HepG2 (cell line): ENCODE measurements around the gene FKBP10. TPM values are rescaled to one million over a fixed set of nuclear protein-coding genes. Genes with fewer than 3 reads are reported as not detected.
A peak's percentile ranks its signal among the peaks of the same experiment; 100 is the strongest.

Experiments
- AGO2 ChIP-seq: fragments of 200-400 bp; formaldehyde crosslinking; optimal IDR thresholded peaks from 2 replicates; pipeline ENCODE3; 2017; ENCODE audit warnings: mild to moderate bottlenecking, low read depth, low read length, moderate library complexity
- ARID2 ChIP-seq: sonication (generic); formaldehyde crosslinking; IDR thresholded peaks from 2 replicates; pipeline ENCODE4 v1.8.1; 2022; ENCODE audit warnings: mild to moderate bottlenecking, missing genetic modification reagents, borderline replicate concordance
- DNMT1 ChIP-seq: sonication (generic); formaldehyde crosslinking; IDR thresholded peaks from 2 replicates; pipeline ENCODE4 v1.5.1; 2020; ENCODE audit warnings: mild to moderate bottlenecking, missing genetic modification reagents
- KLF6 ChIP-seq: IDR thresholded peaks from 2 replicates; pipeline ENCODE4 v1.8.0; 2016; ENCODE audit warnings: missing biosample characterization, missing genetic modification reagents
- MEIS1 ChIP-seq: sonication (generic); formaldehyde crosslinking; IDR thresholded peaks from 2 replicates; pipeline ENCODE4 v1.9.0; 2021; ENCODE audit warnings: mild to moderate bottlenecking, missing genetic modification reagents, moderate library complexity, borderline replicate concordance
- MXD4 ChIP-seq: IDR thresholded peaks from 2 replicates; pipeline ENCODE4 v1.6.1; 2016; ENCODE audit warnings: mild to moderate bottlenecking, missing biosample characterization, missing genetic modification reagents
- NFE2L1 ChIP-seq: sonication (generic); formaldehyde crosslinking; IDR thresholded peaks from 2 replicates; pipeline ENCODE4 v1.4.0; 2020; ENCODE audit warnings: missing genetic modification reagents, mild to moderate bottlenecking, borderline replicate concordance
- NKX3-1 ChIP-seq: sonication (generic); formaldehyde crosslinking; IDR thresholded peaks from 2 replicates; pipeline ENCODE4 v1.5.0; 2020; ENCODE audit warnings: missing genetic modification reagents
- POLR2AphosphoS2 ChIP-seq: IDR thresholded peaks from 2 replicates; pipeline ENCODE4 v1.6.1; 2011; ENCODE audit warnings: low read depth, low read length, improper control_type of control experiment
- PRMT3 ChIP-seq: sonication (generic); formaldehyde crosslinking; IDR thresholded peaks from 2 replicates; pipeline ENCODE4 v1.8.1; 2022; ENCODE audit warnings: low read depth, mild to moderate bottlenecking, moderate library complexity, missing genetic modification reagents, borderline replicate concordance
- RBM39 ChIP-seq: fragments of 200-400 bp; formaldehyde crosslinking; IDR thresholded peaks from one replicate; pipeline ENCODE4 v1.6.1; 2018; ENCODE audit warnings: antibody characterized with exemption, mild to moderate bottlenecking, low read depth, low read length; ENCODE audit not compliant: poor library complexity, severe bottlenecking
- SMAD3 ChIP-seq: sonication (generic); formaldehyde crosslinking; IDR thresholded peaks from 2 replicates; pipeline ENCODE4 v1.4.0; 2020; ENCODE audit warnings: missing genetic modification reagents
- SMARCE1 ChIP-seq: fragments of 450-650 bp; IDR thresholded peaks from 2 replicates; pipeline ENCODE4 v1.6.1; 2017; ENCODE audit warnings: borderline replicate concordance
- SPEN ChIP-seq: sonication (generic); formaldehyde crosslinking; IDR thresholded peaks from 2 replicates; pipeline ENCODE4 v1.5.1; 2020; ENCODE audit warnings: low read depth, mild to moderate bottlenecking, missing genetic modification reagents
- TEAD3 ChIP-seq: optimal IDR thresholded peaks from 2 replicates; pipeline ENCODE3; 2016; ENCODE audit warnings: borderline replicate concordance
- ZKSCAN5 ChIP-seq: sonication (generic); formaldehyde crosslinking; IDR thresholded peaks from 2 replicates; pipeline ENCODE4 v1.5.1; 2020; ENCODE audit warnings: mild to moderate bottlenecking, missing genetic modification reagents
- ZNF121 ChIP-seq: sonication (generic); formaldehyde crosslinking; IDR thresholded peaks from 2 replicates; pipeline ENCODE4 v1.5.0; 2020; ENCODE audit warnings: mild to moderate bottlenecking, missing genetic modification reagents
- ZNF543 ChIP-seq: sonication (generic); formaldehyde crosslinking; IDR thresholded peaks from 2 replicates; pipeline ENCODE4 v1.4.0; 2020; ENCODE audit warnings: mild to moderate bottlenecking, missing genetic modification reagents
- ZNF550 ChIP-seq: sonication (generic); formaldehyde crosslinking; IDR thresholded peaks from 2 replicates; pipeline ENCODE4 v1.4.0; 2020; ENCODE audit warnings: mild to moderate bottlenecking, missing genetic modification reagents, borderline replicate concordance
- ZNF678 ChIP-seq: sonication (generic); formaldehyde crosslinking; IDR thresholded peaks from 2 replicates; pipeline ENCODE4 v1.4.0; 2020; ENCODE audit warnings: mild to moderate bottlenecking, missing genetic modification reagents
- ZNF709 ChIP-seq: sonication (generic); formaldehyde crosslinking; IDR thresholded peaks from 2 replicates; pipeline ENCODE4 v1.5.0; 2020; ENCODE audit warnings: mild to moderate bottlenecking, missing genetic modification reagents
- polyA plus RNA-seq, 8 experiments: library from polyadenylated mRNA; depleted of rRNA in 3 of 8; stranded (reverse) in 7 of 8; unstranded in 1 of 8; fragments of >200 nt; fragmentation: Illumina TruSeq in 4 of 8; extraction: Trizol in 4 of 8; gene quantifications; 2 replicates each; pipeline versions ENCODE4 v1.2.1 to v1.2.3, GENCODE V29; 2011 to 2016; ENCODE audit warnings: low read depth in 4 of 8, missing spikeins in 1 of 8, mixed read lengths in 1 of 8; ENCODE audit not compliant: insufficient read depth in 1 of 8
- total RNA-seq, 5 experiments: library from RNA; depleted of rRNA; stranded (reverse); fragments of >200 nt; fragmentation: Illumina TruSeq; extraction: Trizol; gene quantifications; 2 replicates each; pipeline ENCODE4 v1.2.3, GENCODE V29; 2016; ENCODE audit warnings: low read depth in 1 of 5
- TF ChIP-seq, protein P1 (sequence below): sonication (generic); formaldehyde crosslinking; IDR thresholded peaks from 2 replicates; pipeline ENCODE4 v1.5.0; 2020; ENCODE audit warnings: mild to moderate bottlenecking, missing genetic modification reagents
- TF ChIP-seq, protein P2 (sequence below): sonication (generic); formaldehyde crosslinking; conservative IDR thresholded peaks from 2 replicates; pipeline ENCODE4 v1.4.0; 2020; ENCODE audit warnings: missing genetic modification reagents
- TF ChIP-seq, protein P3 (sequence below): sonication (generic); formaldehyde crosslinking; IDR thresholded peaks from 2 replicates; pipeline ENCODE4 v1.4.0; 2020; ENCODE audit warnings: missing genetic modification reagents
- TF ChIP-seq, protein P4 (sequence below): IDR thresholded peaks from 2 replicates; pipeline ENCODE4 v1.6.1; 2016; ENCODE audit warnings: low read depth, borderline replicate concordance

The FKBP10 gene
- total and polyA plus RNA-seq, 2 of the 13 experiments (the other 11 are each of a cell fraction or from before 2014, with no cell fraction given): 149 to 573 TPM

DNA sequence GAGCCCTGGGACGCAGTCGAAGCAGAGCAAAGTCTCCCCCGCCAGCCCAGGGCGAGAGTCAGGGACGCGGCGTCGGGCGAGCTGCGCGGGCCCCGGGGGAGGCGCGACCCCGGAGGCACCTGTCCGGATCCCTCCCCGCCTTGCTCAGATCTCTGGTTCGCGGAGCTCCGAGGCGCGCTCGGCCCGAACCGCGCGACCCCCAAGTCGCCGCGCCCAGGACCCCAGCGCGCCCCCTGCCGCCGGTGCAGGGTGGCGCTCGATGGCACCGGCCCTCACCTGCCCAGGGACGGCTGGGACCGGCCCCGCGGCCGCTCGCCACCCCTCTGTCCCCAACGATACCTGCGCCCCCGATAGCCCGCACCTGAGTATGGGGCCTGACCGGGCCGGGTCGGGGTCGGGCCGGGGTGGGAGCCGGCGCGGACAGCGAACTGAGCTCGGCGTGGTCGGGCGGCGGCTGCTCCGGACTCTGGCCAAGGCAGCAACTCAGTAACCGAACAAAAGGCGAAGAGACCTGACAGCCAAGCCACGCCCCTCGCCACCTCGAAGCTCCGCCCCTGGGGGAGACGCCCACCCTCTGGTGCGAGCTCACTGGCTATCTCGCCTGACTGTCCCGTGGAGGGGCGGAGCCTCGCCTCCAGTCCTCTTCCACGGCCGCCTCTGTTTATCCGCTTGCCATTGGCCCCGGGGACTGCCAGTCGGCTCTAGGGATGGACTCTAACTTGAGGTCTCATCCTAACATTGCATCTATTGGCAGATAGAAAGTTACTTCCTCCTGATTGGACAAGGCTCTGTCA is 26.4 kb upstream of the FKBP10 start, which contains the start of gene JUP (continued):
- TF ChIP-seq, protein P1, sequence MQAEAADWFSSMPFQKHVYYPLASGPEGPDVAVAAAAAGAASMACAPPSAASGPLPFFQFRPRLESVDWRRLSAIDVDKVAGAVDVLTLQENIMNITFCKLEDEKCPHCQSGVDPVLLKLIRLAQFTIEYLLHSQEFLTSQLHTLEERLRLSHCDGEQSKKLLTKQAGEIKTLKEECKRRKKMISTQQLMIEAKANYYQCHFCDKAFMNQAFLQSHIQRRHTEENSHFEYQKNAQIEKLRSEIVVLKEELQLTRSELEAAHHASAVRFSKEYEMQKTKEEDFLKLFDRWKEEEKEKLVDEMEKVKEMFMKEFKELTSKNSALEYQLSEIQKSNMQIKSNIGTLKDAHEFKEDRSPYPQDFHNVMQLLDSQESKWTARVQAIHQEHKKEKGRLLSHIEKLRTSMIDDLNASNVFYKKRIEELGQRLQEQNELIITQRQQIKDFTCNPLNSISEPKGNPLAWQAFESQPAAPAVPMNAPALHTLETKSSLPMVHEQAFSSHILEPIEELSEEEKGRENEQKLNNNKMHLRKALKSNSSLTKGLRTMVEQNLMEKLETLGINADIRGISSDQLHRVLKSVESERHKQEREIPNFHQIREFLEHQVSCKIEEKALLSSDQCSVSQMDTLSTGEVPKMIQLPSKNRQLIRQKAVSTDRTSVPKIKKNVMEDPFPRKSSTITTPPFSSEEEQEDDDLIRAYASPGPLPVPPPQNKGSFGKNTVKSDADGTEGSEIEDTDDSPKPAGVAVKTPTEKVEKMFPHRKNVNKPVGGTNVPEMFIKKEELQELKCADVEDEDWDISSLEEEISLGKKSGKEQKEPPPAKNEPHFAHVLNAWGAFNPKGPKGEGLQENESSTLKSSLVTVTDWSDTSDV: no peak
- TF ChIP-seq PRMT3 (CRISPR knock-in tag) (no peak), POLR2AphosphoS2 (no peak), RBM39 (peak; percentile 68), AGO2 (peak; percentile 84), TEAD3 (no peak), MXD4 (peak; percentile 82), ZNF678 (no peak), KLF6 (CRISPR knock-in tag) (no peak), ZKSCAN5 (CRISPR knock-in tag) (no peak), ARID2 (peak; percentile 91), SMAD3 (peak; percentile 37; the same call in 1 of the 2 replicates), SMARCE1 (no peak), NKX3-1 (CRISPR knock-in tag) (0 out of 2 replicates have a peak, but pooled peaks have one; percentile 50), SPEN (CRISPR knock-in tag) (peak; percentile 62; the same call in 1 of the 2 replicates), MEIS1 (CRISPR knock-in tag) (no peak), ZNF543 (CRISPR knock-in tag) (no peak), NFE2L1 (CRISPR knock-in tag) (no peak), ZNF550 (CRISPR knock-in tag) (no peak), ZNF709 (CRISPR knock-in tag) (no peak; the same call in none of the 2 replicates), ZNF121 (no peak), DNMT1 (CRISPR knock-in tag) (no peak)
- TF ChIP-seq, protein P2, sequence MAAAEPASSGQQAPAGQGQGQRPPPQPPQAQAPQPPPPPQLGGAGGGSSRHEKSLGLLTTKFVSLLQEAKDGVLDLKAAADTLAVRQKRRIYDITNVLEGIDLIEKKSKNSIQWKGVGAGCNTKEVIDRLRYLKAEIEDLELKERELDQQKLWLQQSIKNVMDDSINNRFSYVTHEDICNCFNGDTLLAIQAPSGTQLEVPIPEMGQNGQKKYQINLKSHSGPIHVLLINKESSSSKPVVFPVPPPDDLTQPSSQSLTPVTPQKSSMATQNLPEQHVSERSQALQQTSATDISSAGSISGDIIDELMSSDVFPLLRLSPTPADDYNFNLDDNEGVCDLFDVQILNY (CRISPR knock-in tag): no peak
- TF ChIP-seq, protein P3, sequence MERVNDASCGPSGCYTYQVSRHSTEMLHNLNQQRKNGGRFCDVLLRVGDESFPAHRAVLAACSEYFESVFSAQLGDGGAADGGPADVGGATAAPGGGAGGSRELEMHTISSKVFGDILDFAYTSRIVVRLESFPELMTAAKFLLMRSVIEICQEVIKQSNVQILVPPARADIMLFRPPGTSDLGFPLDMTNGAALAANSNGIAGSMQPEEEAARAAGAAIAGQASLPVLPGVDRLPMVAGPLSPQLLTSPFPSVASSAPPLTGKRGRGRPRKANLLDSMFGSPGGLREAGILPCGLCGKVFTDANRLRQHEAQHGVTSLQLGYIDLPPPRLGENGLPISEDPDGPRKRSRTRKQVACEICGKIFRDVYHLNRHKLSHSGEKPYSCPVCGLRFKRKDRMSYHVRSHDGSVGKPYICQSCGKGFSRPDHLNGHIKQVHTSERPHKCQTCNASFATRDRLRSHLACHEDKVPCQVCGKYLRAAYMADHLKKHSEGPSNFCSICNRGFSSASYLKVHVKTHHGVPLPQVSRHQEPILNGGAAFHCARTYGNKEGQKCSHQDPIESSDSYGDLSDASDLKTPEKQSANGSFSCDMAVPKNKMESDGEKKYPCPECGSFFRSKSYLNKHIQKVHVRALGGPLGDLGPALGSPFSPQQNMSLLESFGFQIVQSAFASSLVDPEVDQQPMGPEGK (CRISPR knock-in tag): peak; percentile 7; the same call in 1 of the 2 replicates
- TF ChIP-seq, protein P4, sequence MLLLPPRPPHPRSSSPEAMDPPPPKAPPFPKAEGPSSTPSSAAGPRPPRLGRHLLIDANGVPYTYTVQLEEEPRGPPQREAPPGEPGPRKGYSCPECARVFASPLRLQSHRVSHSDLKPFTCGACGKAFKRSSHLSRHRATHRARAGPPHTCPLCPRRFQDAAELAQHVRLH: no peak
